Glutamatergic neuron (in vitro differentiated cells): Measurements from ENCODE around the gene CDCA4. TPM values are rescaled to one million over a fixed set of nuclear protein-coding genes. Genes with fewer than 3 reads are reported as not detected.

Experiments used
- DNase-seq: peaks from one replicate; pipeline ENCODE4 v3.0.0; 2022
- H3K27ac Mint-ChIP-seq: one replicate; pipeline ENCODE4 v1.8.0; 2020; ENCODE audit warnings: mild to moderate bottlenecking, mixed read lengths, inconsistent platforms; ENCODE audit not compliant: unreplicated experiment
- H3K27me3 Mint-ChIP-seq: one replicate; pipeline ENCODE4 v1.8.0; 2020; ENCODE audit warnings: mild to moderate bottlenecking, moderate library complexity, mixed read lengths, inconsistent platforms; ENCODE audit not compliant: unreplicated experiment
- H3K36me3 Mint-ChIP-seq: one replicate; pipeline ENCODE4 v1.8.0; 2020; ENCODE audit warnings: mild to moderate bottlenecking, mixed read lengths, inconsistent platforms; ENCODE audit not compliant: unreplicated experiment
- H3K4me1 Mint-ChIP-seq: one replicate; pipeline ENCODE4 v1.8.0; 2020; ENCODE audit warnings: mild to moderate bottlenecking, low read depth, mixed read lengths, inconsistent platforms; ENCODE audit not compliant: unreplicated experiment
- H3K4me3 Mint-ChIP-seq: one replicate; pipeline ENCODE4 v1.8.0; 2020; ENCODE audit warnings: mild to moderate bottlenecking, mixed read lengths, inconsistent platforms; ENCODE audit not compliant: unreplicated experiment
- H3K9me3 Mint-ChIP-seq: one replicate; pipeline ENCODE4 v1.8.0; 2020; ENCODE audit warnings: mild to moderate bottlenecking, moderate library complexity, mixed read lengths, inconsistent platforms; ENCODE audit not compliant: unreplicated experiment
- total RNA-seq: library from RNA; stranded (reverse); fragmentation: NEBNext Ultra II Directional; extraction: Animal tissue kit (Norgen Biotek cat#: 25700); gene quantifications from one replicate; pipeline ENCODE4 v1.2.1, GENCODE V29; 2021; ENCODE audit not compliant: unreplicated experiment
- TF ChIP-seq, protein P1 (sequence below): fragments of 200-600 bp; sonication (generic); IDR thresholded peaks from one replicate; pipeline ENCODE4 v1.5.0; 2021; ENCODE audit not compliant: partially characterized antibody, unreplicated experiment

Gene CDCA4
- total RNA-seq, 1 donor from 2014 or later = 23.2 TPM

DNA sequence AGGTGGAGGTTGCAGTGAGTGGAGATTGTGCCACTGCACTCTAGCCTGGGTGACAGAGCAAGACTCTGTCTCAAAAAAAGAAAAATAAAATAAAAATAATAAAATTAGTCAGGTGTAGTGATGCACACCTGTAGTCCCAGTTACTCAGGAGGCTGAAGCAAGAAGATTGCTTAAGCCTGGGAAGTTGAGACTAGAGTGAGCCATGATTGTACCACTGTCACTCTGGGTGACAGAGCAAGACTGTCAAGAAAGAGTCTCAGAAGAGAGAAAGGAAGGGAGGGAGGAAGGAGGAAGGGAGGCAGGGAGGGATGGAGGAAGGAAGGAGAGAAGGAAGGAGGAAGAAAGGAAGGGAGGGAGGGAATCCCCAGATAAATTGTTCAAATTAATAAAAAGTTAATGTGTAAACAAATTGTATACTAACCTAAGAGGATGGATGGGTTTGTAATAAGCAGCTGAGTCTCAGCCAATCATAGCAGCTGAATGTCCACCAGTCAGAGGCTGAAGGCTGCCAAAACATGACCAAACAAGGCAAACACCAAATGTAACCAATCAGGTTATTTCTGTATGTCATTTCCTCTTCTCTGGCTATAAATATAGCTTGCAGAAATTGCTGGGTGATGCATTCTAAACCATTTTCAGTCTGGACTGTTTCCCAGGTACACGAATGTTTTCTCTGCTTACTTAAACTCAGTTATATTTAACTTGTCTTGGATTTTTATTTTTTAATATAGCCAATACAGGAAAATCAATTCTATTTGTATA lies 6.1 kb upstream of the CDCA4 start:
- TF ChIP-seq, protein P1, sequence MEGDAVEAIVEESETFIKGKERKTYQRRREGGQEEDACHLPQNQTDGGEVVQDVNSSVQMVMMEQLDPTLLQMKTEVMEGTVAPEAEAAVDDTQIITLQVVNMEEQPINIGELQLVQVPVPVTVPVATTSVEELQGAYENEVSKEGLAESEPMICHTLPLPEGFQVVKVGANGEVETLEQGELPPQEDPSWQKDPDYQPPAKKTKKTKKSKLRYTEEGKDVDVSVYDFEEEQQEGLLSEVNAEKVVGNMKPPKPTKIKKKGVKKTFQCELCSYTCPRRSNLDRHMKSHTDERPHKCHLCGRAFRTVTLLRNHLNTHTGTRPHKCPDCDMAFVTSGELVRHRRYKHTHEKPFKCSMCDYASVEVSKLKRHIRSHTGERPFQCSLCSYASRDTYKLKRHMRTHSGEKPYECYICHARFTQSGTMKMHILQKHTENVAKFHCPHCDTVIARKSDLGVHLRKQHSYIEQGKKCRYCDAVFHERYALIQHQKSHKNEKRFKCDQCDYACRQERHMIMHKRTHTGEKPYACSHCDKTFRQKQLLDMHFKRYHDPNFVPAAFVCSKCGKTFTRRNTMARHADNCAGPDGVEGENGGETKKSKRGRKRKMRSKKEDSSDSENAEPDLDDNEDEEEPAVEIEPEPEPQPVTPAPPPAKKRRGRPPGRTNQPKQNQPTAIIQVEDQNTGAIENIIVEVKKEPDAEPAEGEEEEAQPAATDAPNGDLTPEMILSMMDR = no peak
- H3K27me3 Mint-ChIP-seq = peaks cover under 1% of the 10 kb centered on the region
- no peaks in the 10 kb centered on the region for H3K36me3 Mint-ChIP-seq
- no peak overlapping the region for H3K27ac Mint-ChIP-seq
- no peak overlapping the region for H3K4me3 Mint-ChIP-seq
- peaks cover 3% of the 10 kb centered on the region for H3K4me1 Mint-ChIP-seq
- no peak for DNase-seq
- no peaks in the 10 kb centered on the region for H3K9me3 Mint-ChIP-seq

DNA sequence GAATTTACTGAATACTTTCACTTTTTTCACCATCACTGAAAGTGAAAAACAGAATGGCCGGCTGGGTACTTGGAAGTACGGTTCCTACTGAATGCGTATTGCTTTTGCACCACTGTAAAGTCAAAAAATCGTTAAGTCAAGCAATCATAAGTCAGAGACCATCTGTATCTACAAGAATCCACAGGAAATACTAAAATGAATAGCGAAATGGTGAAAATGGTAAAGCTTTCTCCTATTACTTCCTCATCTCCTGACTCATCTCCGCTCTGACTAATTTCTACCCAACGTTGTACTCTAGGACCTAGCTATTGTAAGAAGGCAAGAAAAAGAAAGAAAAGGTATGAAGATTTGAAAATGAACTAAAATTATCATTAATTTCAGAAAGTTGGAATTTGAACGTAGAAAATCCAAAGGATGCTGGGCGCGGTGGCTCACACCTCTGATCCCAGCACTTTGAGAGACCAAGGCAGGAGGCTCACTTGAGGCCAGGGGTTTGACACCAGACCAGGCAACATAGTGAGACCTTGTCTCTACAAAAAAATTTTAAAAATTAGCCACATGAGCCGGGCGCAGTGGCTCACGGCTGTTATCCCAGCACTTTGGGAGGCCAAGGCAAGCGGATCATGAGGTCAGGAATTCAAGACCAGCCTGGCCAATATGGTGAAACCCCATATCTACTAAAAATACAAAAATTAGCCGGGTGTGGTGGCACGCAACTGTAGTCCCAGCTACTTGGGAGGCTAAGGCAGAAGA lies 5.3 kb upstream of the CDCA4 start:
- no peak for DNase-seq
- TF ChIP-seq, protein P1 = no peak
- H3K36me3 Mint-ChIP-seq = no peaks in the 10 kb centered on the region
- peaks cover 7% of the 10 kb centered on the region for H3K4me1 Mint-ChIP-seq
- no peak overlapping the region for H3K4me3 Mint-ChIP-seq
- H3K27ac Mint-ChIP-seq = no peak overlapping the region
- H3K9me3 Mint-ChIP-seq = no peaks in the 10 kb centered on the region
- H3K27me3 Mint-ChIP-seq = peaks cover 7% of the 10 kb centered on the region

DNA sequence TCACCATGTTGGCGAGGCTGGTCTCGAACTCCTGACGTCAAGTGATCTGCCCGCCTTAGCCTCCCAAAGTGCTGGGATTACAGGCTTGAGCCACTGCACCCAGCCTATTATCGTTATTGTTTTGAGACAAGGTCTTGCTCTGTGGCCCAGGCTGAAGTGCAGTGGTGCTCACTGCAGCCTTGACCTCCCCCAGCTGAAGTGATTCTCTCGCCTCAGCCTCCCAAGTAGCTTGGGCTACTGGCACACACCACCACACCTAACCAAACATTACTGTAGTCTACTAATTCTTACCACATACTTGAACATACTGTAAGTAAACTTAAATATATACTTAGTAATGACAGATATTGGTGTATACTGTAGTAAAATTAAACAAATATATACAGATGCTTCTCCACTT lies 4.5 kb upstream of the CDCA4 start:
- DNase-seq = no peak
- no peak overlapping the region for H3K27ac Mint-ChIP-seq
- TF ChIP-seq, protein P1 = no peak
- H3K4me3 Mint-ChIP-seq = no peak overlapping the region
- no peaks in the 10 kb centered on the region for H3K36me3 Mint-ChIP-seq
- H3K27me3 Mint-ChIP-seq = peaks cover 7% of the 10 kb centered on the region
- H3K9me3 Mint-ChIP-seq = no peaks in the 10 kb centered on the region
- peaks cover 6% of the 10 kb centered on the region for H3K4me1 Mint-ChIP-seq

DNA sequence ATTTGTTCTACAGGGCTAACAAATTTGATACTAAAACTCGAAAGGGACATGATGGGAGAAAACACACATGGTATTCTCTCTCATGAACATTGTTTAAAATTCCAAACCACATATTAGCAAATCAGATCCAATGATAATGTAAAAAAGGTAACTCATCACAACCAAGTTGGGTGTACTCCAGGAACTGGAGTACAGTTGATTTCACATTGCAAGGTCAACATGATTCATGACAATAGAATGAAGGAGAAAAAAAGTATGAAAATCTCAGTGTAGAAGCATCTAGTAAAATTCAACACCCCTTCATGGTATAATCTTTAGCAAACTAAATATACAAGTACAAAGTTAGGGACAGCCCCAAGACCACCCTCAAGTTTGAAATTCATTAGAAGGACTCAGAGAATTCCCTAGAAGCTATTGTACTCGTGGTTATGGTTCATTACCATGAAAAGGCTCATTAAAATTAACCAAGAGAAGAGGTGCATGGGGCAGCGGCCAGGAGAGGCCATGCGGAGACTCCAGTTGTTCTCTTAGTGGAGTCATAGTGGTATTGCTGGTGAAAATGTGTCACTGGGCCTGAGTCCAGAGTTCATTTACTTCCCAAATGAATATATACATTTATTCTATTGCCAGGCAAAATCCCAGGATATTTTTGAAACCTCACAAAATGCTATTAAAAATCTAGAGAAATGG lies 3.1 kb upstream of the CDCA4 start:
- Mint-ChIP-seq H3K27ac (no peak overlapping the region), H3K4me1 (peaks cover 8% of the 10 kb centered on the region), H3K27me3 (peaks cover 12% of the 10 kb centered on the region), H3K36me3 (no peaks in the 10 kb centered on the region), H3K4me3 (no peak overlapping the region), H3K9me3 (peaks cover 4% of the 10 kb centered on the region)
- DNase-seq = no peak
- TF ChIP-seq, protein P1 = no peak

DNA sequence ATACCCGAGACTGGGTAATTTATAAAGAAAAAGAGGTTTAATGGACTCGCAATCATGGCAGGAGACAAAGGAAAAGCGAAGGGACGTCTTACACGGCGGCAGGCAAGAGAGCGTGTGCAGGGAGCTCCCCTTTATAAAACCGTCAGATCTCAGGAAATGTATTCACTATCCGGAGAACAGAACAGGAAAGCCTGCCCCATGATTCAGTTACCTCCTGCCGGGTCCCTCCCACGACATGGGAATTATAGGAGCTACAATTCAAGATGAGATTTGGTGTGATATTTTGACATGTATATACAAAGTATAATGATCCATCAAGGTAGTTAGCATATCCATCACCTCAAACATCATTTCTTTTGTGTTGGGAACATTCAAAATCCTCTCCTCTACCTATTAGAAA lies 2.3 kb upstream of the CDCA4 start:
- Mint-ChIP-seq H3K36me3 (no peaks in the 10 kb centered on the region), H3K4me3 (peak overlapping the region; percentile 59), H3K27ac (no peak overlapping the region), H3K27me3 (peaks cover 12% of the 10 kb centered on the region), H3K4me1 (peaks cover 11% of the 10 kb centered on the region), H3K9me3 (peaks cover 4% of the 10 kb centered on the region)
- TF ChIP-seq, protein P1 = no peak
- no peak for DNase-seq
